Astrocyte (in vitro differentiated cells and primary cell): Measurements from ENCODE around the gene CDKN1A. TPM values are rescaled to one million over a fixed set of nuclear protein-coding genes. Genes with fewer than 3 reads are reported as not detected.

Experiments used
- DNase-seq: peaks from one replicate; pipeline ENCODE4 v3.0.0-alpha.2; 2010; ENCODE audit warnings: low read depth
- FAIRE-seq: peaks from 2 replicates; lab custom pipeline; 2011; peaks lifted over from hg19 to GRCh38; lab: Jason Lieb, UNC
- H2AFZ ChIP-seq: 2 replicates; pipeline ENCODE4 v1.6.0; 2012; ENCODE audit warnings: low read depth, low read length, inconsistent platforms
- H3K27ac ChIP-seq: 2 replicates; pipeline ENCODE4 v1.5.1; 2011; ENCODE audit warnings: low read depth, low read length, inconsistent platforms
- H3K27me3 ChIP-seq: 2 replicates; pipeline ENCODE4 v1.6.0; 2011; ENCODE audit warnings: low read length, inconsistent platforms; ENCODE audit not compliant: insufficient read depth
- H3K36me3 ChIP-seq: 2 replicates; pipeline ENCODE4 v1.5.1; 2011; ENCODE audit warnings: low read length, inconsistent platforms; ENCODE audit not compliant: insufficient read depth
- H3K4me1 ChIP-seq: 2 replicates; pipeline ENCODE4 v1.5.1; 2011; ENCODE audit warnings: low read length, inconsistent platforms; ENCODE audit not compliant: insufficient read depth
- H3K4me2 ChIP-seq: 2 replicates; pipeline ENCODE4 v1.6.0; 2012; ENCODE audit warnings: low read length, inconsistent platforms
- H3K4me3 ChIP-seq: 2 replicates; pipeline ENCODE4 v1.5.1; 2011; ENCODE audit warnings: low read depth, mild to moderate bottlenecking, low read length, inconsistent platforms; ENCODE audit not compliant: insufficient read depth
- H3K79me2 ChIP-seq: 2 replicates; pipeline ENCODE4 v1.6.0; 2012; ENCODE audit warnings: mild to moderate bottlenecking, low read length, inconsistent platforms; ENCODE audit not compliant: insufficient read depth
- H3K9ac ChIP-seq: 2 replicates; pipeline ENCODE4 v1.6.0; 2012; ENCODE audit warnings: mild to moderate bottlenecking, low read length, inconsistent platforms
- H3K9me3 ChIP-seq: 2 replicates; pipeline ENCODE4 v1.5.1; 2012; ENCODE audit warnings: low read depth, mild to moderate bottlenecking, low read length, inconsistent platforms; ENCODE audit not compliant: insufficient read depth
- H4K20me1 ChIP-seq: 2 replicates; pipeline ENCODE4 v1.6.0; 2012; ENCODE audit warnings: low read length, inconsistent platforms; ENCODE audit not compliant: insufficient read depth
- H3K27ac Mint-ChIP-seq: one replicate; pipeline ENCODE4 v1.8.0; 2021; ENCODE audit warnings: mild to moderate bottlenecking, mixed read lengths; ENCODE audit not compliant: unreplicated experiment
- H3K27me3 Mint-ChIP-seq: one replicate; pipeline ENCODE4 v1.8.0; 2021; ENCODE audit warnings: low read depth, mixed read lengths; ENCODE audit not compliant: unreplicated experiment
- H3K36me3 Mint-ChIP-seq: one replicate; pipeline ENCODE4 v1.8.0; 2021; ENCODE audit warnings: low read depth, mixed read lengths; ENCODE audit not compliant: unreplicated experiment
- H3K4me1 Mint-ChIP-seq: one replicate; pipeline ENCODE4 v1.8.0; 2021; ENCODE audit warnings: low read depth, mixed read lengths; ENCODE audit not compliant: unreplicated experiment
- H3K4me3 Mint-ChIP-seq: one replicate; pipeline ENCODE4 v1.8.0; 2021; ENCODE audit warnings: mild to moderate bottlenecking, moderate library complexity, mixed read lengths; ENCODE audit not compliant: unreplicated experiment
- H3K9me3 Mint-ChIP-seq: one replicate; pipeline ENCODE4 v1.8.0; 2021; ENCODE audit warnings: mild to moderate bottlenecking, mixed read lengths; ENCODE audit not compliant: unreplicated experiment
- CTCF ChIP-seq: IDR thresholded peaks from 2 replicates; pipeline ENCODE4 v1.5.1; 2011; ENCODE audit warnings: low read depth, mild to moderate bottlenecking, inconsistent platforms, low read length, moderate library complexity; ENCODE audit not compliant: insufficient read depth
- EZH2 ChIP-seq: IDR thresholded peaks from 2 replicates; pipeline ENCODE4 v1.6.1; 2012; ENCODE audit warnings: mild to moderate bottlenecking, low read length, inconsistent platforms; ENCODE audit not compliant: insufficient read depth
- total RNA-seq: library from RNA; stranded (reverse); gene quantifications from 2 replicates; pipeline ENCODE4 v1.2.1, GENCODE V29; 2021

Gene CDKN1A
- total RNA-seq, 1 donor from 2014 or later = 1,014 TPM

GRCh38 chr6:36714511-36714910 lies 36.0 kb downstream of the CDKN1A start:
- no peak overlapping the region for H3K4me3 Mint-ChIP-seq
- peaks cover 45% of the 10 kb centered on the region for H3K27me3 Mint-ChIP-seq
- Histone ChIP-seq H2AFZ (no peak overlapping the region), H3K27me3 (no peaks in the 10 kb centered on the region), H3K4me3 (no peak overlapping the region), H3K9ac (no peak overlapping the region), H3K9me3 (no peaks in the 10 kb centered on the region), H4K20me1 (no peaks in the 10 kb centered on the region), H3K4me2 (no peak overlapping the region), H3K36me3 (no peaks in the 10 kb centered on the region), H3K27ac (no peak overlapping the region), H3K4me1 (no peaks in the 10 kb centered on the region), H3K79me2 (no peaks in the 10 kb centered on the region)
- no peak for DNase-seq
- FAIRE-seq = no peak
- TF ChIP-seq CTCF = no peak
- no peak for TF ChIP-seq EZH2
- H3K36me3 Mint-ChIP-seq = peaks cover 3% of the 10 kb centered on the region
- H3K4me1 Mint-ChIP-seq = no peaks in the 10 kb centered on the region
- H3K27ac Mint-ChIP-seq = no peak overlapping the region
- H3K9me3 Mint-ChIP-seq = peaks cover 2% of the 10 kb centered on the region

GRCh38 chr6:36715469-36715868 lies 37.0 kb downstream of the CDKN1A start:
- no peaks in the 10 kb centered on the region for H3K4me1 Mint-ChIP-seq
- peaks cover 46% of the 10 kb centered on the region for H3K27me3 Mint-ChIP-seq
- Histone ChIP-seq H3K9me3 (no peaks in the 10 kb centered on the region), H3K79me2 (no peaks in the 10 kb centered on the region), H3K36me3 (no peaks in the 10 kb centered on the region), H3K4me1 (no peaks in the 10 kb centered on the region), H3K27me3 (no peaks in the 10 kb centered on the region), H3K4me3 (no peak overlapping the region), H3K27ac (no peak overlapping the region), H3K4me2 (no peak overlapping the region), H4K20me1 (no peaks in the 10 kb centered on the region), H2AFZ (no peak overlapping the region), H3K9ac (no peak overlapping the region)
- DNase-seq (no peak), FAIRE-seq (no peak)
- H3K4me3 Mint-ChIP-seq = no peak overlapping the region
- peaks cover 2% of the 10 kb centered on the region for H3K9me3 Mint-ChIP-seq
- H3K27ac Mint-ChIP-seq = no peak overlapping the region
- no peak for TF ChIP-seq EZH2
- TF ChIP-seq CTCF = no peak
- peaks cover 5% of the 10 kb centered on the region for H3K36me3 Mint-ChIP-seq

- no peak overlapping the region for H3K4me3 ChIP-seq
- H3K4me1 Mint-ChIP-seq = no peaks in the 10 kb centered on the region
- DNase-seq (no peak), FAIRE-seq (no peak)
- no peaks in the 10 kb centered on the region for H4K20me1 ChIP-seq
- H3K4me3 Mint-ChIP-seq = no peak overlapping the region
- H3K4me2 ChIP-seq = no peak overlapping the region
- H2AFZ ChIP-seq = no peak overlapping the region
- H3K36me3 Mint-ChIP-seq = peaks cover 5% of the 10 kb centered on the region
- no peaks in the 10 kb centered on the region for H3K9me3 ChIP-seq
- TF ChIP-seq EZH2 (no peak), CTCF (no peak)
- peaks cover 2% of the 10 kb centered on the region for H3K9me3 Mint-ChIP-seq
- H3K27me3 Mint-ChIP-seq = peaks cover 50% of the 10 kb centered on the region
- no peak overlapping the region for H3K27ac ChIP-seq
- no peak overlapping the region for H3K9ac ChIP-seq
- H3K79me2 ChIP-seq = no peaks in the 10 kb centered on the region
- no peak overlapping the region for H3K27ac Mint-ChIP-seq
- no peaks in the 10 kb centered on the region for H3K27me3 ChIP-seq
- no peaks in the 10 kb centered on the region for H3K36me3 ChIP-seq
- no peaks in the 10 kb centered on the region for H3K4me1 ChIP-seq
Measured at GRCh38 chr6:36716476-36717093, 38.1 kb downstream of the CDKN1A start.
